Measurements from ENCODE around the gene ANO7.

ANO7 gene

DNA sequence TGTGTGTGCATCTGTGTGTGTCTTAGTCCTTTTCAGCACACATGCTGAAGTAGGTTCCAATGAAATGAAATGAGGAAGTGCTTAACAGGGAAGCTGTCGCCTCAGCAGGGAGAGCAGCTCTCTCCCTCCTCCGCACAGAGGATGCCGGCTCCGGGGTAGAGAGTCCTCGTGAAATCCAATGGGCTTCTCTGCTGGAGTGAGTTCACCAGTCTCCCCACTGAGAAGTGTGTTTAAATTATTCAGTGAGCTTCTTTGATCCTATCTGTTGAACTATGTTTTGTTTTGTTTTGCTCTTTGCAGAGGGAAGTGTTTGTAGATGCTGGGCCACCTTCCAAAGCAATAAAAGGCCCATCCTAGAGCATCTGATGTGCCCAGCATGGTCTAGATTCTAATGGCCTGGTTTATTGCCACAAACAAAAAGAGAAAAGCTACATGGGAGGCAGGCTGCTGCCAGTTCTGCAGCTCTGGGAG lies 31.5 kb upstream of the ANO7 start:
- no peak for DNase-seq (ENCODE audit: low read depth, low spot score)

DNA sequence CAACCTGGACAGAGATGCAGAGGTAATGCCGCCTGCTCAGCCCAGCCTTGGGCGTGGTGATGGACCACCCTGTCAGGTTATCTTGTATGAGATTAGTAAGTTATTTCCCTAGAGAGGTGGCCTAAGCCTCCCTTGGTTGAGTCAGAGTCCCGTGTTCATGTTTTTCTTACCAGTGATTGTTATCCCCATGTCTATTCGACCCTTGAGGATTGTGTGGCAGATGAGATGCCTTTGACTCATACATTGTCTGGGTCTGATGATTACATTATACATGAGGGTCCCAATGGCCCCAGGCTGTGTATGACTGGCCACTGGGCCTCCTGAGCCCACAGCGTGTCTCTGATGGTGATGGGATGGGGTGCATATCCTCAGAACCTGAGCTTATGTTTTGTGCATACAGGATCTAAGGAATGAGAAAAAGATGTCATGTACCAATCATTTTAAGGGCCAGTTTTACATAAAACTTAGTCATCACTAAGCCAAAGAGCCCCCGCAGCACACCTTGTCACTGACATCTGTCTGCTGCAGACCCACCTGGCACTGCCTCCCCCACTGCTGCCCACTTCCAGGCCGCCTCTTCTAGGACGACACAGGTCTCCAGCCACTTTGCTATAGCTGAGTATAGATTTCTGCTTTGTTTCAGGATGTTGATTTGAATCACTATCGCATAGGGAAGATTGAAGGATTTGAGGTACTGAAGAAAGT lies 30.5 kb upstream of the ANO7 start:
- no peak for DNase-seq (ENCODE audit: low read depth, low spot score)

DNA sequence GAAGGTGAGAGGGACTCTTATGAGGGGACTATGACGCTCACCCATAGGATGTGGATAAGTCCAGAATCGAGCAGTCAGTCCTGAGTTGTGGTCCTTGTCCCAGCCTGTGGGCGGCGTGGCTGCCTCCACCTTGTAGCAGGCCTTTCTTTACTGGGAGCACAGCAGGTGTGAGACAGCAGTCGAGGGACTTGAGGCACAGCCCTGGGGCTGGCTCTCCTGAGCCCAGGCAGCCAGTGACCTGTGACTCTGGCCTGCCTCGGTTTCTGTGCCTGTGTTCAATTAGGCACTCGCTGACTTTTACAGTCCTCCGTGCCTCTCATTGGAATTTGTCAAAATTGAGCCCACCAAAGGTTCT lies 30.0 kb upstream of the ANO7 start:
- DNase-seq (ENCODE audit: low read depth, low spot score): no peak

DNA sequence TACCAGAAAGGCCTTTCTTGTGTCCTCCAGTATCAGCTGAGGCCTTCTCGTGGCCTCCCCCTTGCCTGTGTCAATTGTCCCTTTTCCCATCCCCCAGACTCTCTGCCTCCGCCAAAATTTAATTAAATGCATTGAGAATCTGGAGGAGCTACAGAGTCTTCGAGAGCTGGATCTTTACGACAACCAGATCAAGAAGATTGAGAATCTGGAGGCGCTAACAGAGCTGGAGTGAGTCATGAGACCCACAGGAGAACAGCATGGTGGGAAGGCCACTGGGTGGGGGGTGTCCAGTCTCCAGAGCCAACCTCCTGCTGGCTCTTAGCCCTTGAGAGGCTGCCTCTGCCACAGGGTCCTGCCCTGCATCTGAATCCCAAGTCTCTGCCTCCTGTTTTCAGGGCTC lies 29.4 kb upstream of the ANO7 start:
- DNase-seq (ENCODE audit: low read depth, low spot score): no peak

DNA sequence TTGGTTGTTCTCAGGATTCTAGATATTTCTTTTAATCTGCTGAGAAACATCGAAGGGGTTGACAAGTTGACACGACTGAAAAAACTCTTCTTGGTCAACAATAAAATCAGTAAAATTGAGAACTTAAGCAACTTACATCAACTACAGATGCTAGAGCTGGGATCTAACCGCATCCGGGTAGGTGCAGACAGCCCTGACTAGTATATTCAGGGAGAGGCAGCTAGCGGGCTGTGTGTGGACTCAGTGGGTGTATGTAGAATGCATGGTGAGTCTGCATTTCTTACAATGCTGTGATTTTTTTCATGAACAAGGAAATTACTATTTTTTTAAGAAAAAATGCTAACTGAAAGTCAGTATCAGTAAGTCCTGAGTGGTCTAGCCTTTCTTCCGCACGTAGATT lies 28.2 kb upstream of the ANO7 start:
- DNase-seq (ENCODE audit: low read depth, low spot score): no peak

DNA sequence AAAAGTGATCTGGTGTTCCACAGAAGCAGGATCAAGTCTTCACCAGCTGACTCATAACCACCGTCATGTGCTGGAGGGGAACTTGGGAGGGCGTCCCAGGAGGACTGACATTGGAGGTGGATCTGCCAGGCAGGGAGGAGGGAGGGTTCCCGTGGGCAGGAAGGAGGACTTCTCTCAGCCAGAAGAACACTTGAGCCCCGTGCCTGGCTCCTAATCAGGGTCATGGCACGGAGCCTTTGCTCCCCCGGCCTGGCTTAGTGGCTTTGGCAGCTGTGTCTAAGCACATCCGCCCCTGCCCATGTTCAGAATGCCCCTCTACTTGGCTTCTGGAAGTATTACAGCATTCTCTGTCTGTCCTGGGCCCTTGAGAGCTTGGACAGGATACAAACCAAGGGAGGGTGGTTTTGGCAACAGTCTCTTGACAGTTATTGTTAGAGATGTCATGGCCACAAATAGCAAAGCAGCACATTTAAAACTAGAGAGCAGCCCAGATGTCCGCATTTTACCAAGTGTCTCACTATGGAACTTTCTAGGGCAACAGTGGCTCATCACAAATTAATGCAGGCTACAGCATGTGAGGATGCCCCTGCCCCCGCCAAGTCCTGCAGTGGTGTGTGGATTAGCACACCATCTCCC lies 26.7 kb upstream of the ANO7 start:
- DNase-seq (ENCODE audit: low read depth, low spot score): no peak

DNA sequence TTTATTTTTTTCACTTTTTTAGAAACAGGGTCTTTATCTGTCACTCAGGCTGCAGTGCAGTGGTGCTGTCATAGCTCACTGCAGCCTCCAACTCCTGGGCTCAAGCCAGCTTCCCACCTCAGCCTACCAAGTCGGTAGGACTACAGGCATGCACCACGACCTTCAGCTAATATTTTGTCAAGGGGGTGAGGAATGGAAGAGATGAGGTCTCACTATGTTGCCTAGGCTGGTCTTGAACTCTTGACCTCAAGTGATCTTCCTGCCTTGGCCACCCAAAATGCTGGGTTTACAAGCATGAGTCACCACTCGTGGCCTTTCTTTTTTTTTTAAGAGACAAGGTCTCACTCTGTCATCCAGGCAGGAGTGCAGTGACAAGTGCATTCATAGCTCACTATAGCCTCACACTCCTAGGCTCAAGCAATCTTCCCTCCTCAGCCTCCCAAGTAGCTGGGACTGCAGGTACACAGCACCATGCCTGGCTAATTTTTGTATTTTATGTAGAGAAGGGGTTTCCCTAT lies 24.8 kb upstream of the ANO7 start:
- DNase-seq (ENCODE audit: low read depth, low spot score): no peak

DNA sequence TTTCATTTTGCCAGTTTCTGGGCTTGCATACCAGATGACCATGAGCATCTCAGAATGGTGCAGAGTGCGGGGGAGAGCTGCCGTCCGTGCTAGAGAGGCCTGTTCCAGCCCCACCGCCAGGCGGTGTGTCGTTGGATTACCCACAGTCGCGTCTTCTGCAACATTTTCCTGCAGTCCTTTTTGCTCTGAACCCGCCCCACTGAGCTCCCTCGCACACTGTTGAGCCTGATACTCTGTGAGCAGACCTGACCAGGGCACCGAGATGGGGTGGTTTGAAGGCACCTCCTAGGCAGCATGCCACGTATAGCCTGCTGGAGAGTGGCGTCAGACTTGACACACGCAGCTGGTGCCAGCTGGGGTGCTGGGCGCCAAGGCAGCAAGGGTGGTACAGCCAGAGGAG lies 20.1 kb upstream of the ANO7 start:
- no peak for DNase-seq (ENCODE audit: low read depth, low spot score)

DNA sequence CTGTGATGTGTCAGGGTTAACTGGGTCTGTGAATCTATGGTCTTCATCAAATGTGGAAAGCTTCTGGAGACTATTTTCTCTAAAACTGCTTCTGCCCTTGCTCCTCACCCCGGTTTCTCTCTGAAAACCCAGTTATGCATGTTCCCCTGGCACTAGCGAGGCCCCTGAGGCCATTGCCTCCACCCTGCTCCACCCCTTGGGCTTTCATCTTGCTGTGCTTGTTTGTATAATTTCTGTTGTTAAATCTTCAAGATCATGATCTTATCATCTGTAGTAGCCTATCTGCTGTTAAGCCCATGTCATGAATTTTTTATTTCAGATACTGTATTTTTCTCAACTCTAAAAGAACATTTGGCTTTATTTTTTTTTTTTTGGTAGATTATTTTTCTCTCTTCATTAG lies 14.9 kb upstream of the ANO7 start:
- no peak for DNase-seq (ENCODE audit: low read depth, low spot score)

DNA sequence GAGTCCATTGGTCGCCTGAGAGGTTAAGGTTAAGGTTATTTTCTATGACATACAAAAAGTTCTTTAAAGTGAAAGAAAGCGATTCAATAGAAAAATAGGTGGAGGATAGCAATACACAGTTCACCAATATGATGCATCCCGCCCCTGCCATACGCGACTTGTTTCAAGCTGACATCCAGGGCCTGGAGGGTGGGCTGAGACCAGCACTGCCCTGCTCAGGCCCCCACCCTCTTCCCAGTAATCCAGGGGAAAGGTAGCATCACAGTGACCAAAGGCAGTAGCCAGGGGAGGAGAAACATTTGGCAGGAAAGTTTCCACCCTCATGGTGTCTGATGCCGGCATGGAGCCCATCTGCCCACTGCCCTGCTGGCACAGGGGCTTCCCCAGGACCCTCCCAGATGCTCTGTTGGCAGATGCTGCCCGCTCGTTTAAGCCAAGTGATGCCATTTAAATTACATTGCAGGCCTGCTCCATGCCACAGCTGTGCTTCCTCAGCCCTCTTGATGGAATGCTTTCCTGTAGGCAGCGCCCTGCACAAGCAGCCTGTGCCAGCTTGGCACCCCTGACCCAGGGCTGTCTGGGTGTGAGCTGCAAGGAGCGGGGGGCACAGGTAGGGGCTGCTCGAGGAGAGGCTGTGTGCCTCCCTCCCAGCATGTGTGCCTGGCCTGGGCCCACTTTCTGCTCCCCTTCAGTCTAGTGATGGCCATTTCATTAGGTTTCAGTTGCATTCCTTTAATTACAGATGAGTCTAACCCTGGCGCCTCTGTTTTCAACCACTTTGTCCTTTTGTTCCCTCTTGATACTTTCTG lies 10.7 kb upstream of the ANO7 start:
- DNase-seq (ENCODE audit: low read depth, low spot score): no peak

DNA sequence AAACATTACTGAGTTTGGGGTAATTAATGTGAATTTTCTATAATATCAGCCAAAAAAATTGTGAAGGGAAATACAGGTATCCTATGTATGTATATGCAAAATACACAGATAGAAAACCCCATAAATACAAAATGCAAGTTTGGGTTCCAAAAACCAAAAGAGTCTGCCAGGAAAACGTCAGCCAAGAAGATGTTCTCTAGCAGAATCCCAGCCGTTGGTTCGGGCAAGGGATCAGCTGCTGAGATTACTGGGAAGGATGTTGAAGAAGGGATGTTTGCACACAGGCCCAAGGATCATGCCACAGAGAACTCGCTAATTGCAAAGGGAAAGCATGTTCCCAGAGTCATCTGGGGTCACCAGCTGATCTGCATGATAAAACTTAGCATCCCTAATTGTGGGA lies 9.5 kb upstream of the ANO7 start:
- no peak for DNase-seq (ENCODE audit: low read depth, low spot score)

DNA sequence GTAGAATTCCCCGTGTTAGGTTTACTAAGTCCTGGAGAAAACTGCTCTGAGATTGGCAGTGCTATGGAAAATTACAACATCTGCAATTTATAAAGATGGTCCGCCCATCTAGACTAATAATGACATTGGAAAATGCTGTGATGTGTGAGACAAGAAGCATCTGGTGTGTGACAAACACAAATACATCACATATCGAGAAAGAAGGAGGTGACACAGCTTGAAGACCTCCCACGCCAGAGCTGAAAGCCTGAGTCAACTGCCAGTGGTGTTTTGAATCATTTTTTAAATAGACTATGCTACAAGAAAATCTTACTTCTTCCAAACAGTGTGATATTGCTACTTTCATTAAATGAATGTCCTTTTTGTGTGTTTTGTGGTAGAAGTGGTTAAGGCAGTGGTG lies 8.6 kb upstream of the ANO7 start:
- DNase-seq (ENCODE audit: low read depth, low spot score): no peak

DNA sequence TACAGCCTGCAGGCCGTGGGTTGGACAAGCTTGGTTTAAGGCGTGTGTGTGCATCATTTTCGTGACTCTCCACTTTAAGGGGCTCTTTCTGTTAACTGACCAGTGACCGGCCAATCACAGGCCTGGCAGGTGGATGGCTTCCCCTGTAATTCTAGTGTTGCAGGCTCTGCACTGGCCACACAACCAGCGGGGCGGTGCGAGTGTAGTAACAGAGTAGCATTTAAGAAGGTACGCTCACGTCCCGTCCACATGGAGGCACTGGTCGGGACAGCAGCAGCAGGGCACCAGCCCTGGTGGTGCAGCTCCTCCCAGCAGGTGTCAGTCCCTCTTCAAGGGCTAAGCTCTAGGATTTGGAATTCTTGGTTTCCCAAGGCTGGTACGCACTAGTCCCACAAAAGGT lies 8.0 kb upstream of the ANO7 start:
- DNase-seq (ENCODE audit: low read depth, low spot score): peak; percentile 83

DNA sequence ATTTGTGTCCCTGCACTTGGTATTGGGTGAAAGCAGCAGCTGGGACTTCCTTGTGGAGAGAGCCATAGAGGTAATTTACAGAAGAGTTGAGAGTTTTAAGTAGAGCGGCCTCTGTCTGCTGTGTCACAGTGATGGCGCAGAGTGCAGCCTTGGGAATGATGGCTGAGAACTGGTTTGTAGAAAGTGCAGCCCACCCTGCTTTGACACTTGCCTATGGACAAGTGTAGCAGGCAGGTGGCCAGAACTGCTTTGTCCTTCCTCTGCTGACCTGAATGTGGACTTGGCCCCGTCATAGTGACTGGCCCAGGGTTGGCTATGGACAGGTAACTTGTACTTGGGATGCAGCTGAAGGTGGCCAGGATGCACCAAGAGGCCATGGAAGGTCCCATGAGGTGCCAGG lies 6.4 kb upstream of the ANO7 start:
- no peak for DNase-seq (ENCODE audit: low read depth, low spot score)

DNA sequence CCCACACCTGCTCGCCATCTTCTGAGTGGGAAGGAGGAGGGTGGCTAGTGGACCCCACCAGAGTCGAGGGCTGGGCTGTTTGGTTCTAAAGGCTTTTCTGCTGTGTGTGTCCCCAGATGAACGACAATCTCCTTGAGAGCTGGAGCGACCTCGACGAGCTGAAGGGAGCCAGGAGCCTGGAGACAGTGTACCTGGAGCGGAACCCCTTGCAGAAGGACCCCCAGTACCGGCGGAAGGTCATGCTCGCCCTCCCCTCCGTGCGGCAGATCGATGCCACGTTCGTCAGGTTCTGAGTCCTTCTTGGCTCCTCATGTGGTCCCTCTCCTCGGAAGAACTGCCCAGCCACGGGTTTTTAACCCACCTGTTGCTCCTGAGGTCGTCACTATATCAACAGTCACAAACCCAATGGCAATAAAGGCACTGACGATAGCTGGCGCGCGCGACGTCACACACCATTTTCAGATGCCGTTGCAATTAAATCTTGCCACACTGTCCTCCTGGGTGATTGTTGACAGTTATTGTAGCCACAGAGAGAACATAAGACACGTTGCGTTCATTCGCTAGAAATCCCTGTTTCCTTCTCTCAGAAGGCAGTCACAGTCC lies 5.8 kb upstream of the ANO7 start:
- no peak for DNase-seq (ENCODE audit: low read depth, low spot score)

DNA sequence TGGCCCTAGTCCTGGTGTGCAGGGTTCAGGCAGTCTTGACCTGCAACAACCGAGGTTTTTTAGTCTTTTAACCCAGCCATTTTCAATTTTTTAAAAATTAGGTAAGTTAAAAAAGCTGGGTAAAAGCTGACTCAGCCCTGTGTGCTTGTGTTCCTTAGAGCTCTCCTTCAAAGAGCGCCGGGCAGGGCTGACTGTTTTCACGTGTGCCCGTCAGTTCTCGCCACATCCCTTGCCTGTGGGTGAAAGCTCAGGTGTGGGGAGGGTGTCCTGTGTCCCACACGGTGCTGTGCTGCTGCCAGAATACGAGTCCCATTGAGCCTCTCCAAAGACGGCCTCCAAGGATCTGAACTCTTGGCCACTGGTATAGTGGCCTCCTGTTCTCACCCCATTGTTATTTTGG lies 5.3 kb upstream of the ANO7 start:
- DNase-seq (ENCODE audit: low read depth, low spot score): no peak

DNA sequence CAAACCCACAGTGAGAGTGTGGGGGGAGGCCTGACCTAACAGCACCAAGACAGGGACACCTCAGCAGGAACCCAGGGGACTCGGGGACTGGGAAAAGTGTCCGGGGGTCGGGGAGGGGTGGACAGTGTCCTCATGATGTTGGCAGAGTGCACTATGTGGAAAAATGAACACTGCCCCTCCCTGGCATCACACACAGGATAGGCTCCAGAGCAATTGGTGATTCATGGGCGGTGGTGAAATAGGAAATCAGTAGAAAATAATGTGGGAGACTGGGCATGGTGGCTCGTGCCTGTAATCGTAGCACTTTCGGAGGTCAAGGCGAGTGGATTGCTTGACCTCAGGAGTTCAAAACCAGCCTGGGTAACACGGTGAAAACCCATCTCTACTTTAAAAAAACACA lies 3.6 kb upstream of the ANO7 start:
- DNase-seq (ENCODE audit: low read depth, low spot score): no peak

DNA sequence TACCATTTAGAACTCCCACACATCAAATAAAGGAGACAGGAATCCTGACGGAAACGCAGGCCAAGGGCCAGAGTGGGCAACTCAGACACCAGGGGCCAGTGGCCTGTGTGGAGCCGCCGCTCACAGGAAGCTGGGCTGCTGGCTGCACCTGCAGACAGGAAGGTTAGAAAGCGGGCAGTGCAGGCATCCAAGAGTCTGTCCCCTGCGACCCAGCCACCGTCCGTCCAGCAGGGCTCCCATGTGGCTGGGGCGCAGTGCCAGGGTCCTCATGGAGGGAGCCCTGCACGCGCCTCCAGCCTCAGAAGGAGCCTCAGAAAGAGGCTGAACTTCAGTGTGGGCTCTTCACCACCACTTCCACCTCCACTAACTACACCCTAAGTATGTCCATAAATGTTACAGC lies 2.5 kb upstream of the ANO7 start:
- DNase-seq (ENCODE audit: low read depth, low spot score): no peak

DNA sequence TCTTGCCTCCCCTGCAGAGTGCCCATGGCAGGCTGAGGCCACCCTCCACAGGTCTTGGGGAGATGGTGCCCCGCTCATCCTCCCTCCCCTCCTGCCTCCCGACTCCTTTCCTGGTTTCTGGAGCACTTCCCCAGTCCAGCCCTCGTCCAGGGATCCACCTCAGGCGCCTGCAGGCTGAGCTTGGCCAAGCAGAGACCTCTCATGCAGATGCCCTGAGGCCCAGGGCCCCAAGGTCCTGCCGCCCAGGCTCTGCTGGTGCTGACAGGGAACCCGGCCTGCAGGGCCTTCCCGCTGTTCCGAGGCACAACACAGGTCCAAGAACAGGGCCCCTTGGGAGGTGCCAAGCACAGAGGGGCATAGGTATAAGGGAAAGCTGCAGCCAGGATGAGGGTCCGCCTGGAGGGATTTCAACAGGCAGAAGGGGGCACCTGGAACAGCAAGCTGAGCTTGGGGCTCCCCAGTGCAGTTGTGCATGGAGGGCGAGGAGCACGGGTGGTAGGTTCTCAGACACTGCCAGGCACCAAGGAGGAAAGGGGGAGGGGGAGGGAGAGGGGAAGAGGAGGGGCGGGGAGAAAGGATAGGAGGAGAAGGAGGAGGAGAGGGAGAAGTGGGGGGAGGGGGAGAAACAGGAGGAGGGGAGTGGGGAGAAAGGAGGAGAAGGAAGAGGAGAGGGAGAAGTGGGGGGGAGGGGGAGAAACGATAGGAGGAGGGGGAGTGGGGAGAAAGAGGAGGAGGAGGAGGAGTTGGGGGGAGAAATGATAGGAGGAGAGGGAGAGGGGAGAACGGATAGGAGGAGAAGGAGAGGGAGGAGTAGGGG lies 1.2 kb upstream of the ANO7 start:
- no peak for DNase-seq (ENCODE audit: low read depth, low spot score)

DNA sequence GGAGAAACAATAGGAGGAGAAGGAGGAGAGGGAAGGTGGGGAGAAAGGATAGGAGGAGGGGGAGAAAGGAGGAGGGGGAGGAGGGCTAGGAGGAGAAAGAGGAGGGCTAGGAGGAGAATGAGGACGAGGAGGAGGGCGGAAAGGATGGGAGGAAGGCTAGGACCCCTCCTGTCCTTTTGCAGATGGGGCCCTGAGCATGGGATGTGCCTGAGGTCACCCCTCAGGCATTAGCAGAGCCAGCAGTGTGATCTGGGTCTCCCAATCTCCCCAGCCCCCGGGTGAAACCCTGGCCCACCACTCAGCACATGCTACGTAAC lies 601 bp upstream of the ANO7 start:
- no peak for DNase-seq (ENCODE audit: low read depth, low spot score)

DNA sequence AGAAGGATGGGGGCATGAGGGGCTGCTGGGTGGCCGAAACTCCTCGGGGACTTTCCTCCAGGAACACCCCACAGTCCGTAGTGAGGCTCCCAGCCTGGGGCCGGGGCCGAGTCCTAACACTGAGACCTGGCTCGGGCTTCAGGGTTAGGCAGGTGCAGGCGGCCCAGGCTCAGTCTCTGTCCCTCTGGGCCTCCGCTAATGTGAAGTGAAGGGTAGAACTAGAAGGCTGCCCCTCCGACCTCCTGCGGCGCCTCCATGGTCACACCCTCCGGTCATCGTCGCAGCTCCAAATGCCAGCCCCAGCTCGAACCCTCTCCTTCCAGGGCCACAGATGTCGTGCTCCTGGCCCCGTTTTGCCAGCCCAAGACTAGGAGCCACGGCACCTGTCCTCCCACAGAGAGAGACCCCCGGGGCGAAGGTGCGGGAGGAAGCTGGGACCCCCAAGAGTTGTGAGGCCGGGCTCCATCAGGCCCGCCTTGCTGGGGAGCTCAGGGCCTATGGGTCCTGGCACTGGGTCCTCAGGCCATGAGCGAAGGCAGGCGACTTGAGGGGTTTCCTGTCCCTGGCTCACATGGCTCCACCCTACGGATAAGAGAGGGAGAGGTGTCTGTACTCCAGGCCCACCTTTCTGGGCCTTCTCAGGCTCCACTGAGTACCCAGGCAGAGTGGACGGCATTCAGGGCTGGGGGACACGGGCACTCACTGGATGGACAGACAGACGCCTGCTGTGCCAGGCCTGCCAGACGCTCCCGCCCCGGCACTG lies 797 bp downstream of the ANO7 start:
- no peak for DNase-seq (ENCODE audit: low read depth, low spot score)

Measured in iPS DF 19.7 (cell line).